ENCODE measurements around the gene TERT.

GRCh38 chr5:1266791-1267190 lies 28.1 kb downstream of the TERT start:
- no peak for TF ChIP-seq EZH2phosphoT487 (IDR thresholded peaks at IDR 0.05; ENCODE audit: low read depth, severe bottlenecking, unreplicated experiment)
- TF ChIP-seq CTCF (IDR thresholded peaks at IDR 0.05; ENCODE audit: poor library complexity) = no peak
- TF ChIP-seq EZH2 (IDR thresholded peaks at IDR 0.05; ENCODE audit: borderline replicate concordance) = no peak

All from hepatocyte (in vitro differentiated cells).